GM19035 (cell line): ENCODE data around the gene TRPM3.

Experiments used
- ATAC-seq: cut with Tn5 transposase; IDR thresholded peaks from one replicate; pipeline ENCODE4 v1.9.1; 2021; ENCODE audit not compliant: unreplicated experiment

TRPM3 gene

GRCh38 chr9:70537084-70537483, 584.3 kb downstream of the TRPM3 start:
- no peak for ATAC-seq

- ATAC-seq, result no peak
Observed at GRCh38 chr9:70535546-70536323, 585.7 kb downstream of the TRPM3 start.

DNA sequence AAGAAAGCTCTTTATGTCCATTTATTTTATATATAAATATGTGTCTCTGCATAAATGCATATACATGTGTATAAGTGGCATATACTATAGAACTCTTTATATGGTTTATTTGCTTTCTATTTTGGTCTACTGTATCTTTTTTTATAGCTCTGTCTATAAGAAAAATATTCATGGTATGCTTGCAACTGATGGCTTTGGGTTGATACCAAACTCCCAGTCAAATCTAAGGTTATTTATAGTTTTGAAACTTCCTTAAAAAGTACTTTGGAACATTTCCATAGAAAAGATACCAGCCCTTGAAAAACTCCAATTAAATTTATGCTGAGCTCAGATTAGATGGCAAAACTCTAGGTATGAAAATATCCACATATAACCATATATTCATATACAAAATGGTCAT, 587.0 kb downstream of the TRPM3 start:
- ATAC-seq, result no peak

DNA sequence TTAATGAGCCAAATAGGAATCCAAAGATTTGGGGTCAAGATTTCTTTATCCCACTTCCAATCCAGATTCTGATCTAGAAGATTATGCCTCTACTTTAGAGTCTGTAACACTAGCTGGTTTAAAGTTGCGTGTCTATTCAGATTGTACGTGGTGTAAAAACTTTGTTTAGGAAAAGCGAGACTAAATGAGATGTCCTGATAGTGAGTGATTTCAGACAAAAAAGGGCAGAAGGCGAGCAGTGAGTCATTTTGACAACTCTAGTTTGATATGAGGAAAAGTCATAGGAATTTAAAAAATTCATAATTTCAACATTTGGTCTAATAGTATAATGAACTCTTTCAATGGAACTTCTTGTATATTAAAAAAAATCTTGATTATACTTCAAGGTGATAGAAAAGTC, 587.4 kb downstream of the TRPM3 start:
- no peak for ATAC-seq

DNA sequence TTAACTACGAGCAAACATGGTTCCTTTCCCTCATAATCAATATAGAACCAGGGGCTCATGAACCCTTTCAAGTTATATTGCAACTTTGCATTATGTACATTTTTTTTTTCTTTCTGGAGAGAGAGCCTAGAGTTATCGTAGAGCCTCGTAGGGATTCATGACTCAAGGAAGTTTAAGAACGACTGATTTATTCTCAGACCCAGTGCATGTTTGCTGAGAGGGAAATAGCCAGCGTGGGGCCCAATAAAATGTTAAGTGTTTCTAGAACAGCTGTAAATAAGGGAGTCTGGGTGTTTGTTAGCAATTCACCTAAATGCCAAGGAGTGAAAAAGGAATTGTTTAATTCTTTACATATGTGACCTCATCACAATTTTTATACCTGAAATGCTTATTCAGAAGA, 587.9 kb downstream of the TRPM3 start:
- no peak for ATAC-seq

- no peak for ATAC-seq
Observed at GRCh38 chr9:70532716-70533115, 588.7 kb downstream of the TRPM3 start.

GRCh38 chr9:70531311-70531710, 590.1 kb downstream of the TRPM3 start:
- ATAC-seq, result no peak

- ATAC-seq, result no peak
Observed at GRCh38 chr9:70530716-70531115, 590.7 kb downstream of the TRPM3 start.

DNA sequence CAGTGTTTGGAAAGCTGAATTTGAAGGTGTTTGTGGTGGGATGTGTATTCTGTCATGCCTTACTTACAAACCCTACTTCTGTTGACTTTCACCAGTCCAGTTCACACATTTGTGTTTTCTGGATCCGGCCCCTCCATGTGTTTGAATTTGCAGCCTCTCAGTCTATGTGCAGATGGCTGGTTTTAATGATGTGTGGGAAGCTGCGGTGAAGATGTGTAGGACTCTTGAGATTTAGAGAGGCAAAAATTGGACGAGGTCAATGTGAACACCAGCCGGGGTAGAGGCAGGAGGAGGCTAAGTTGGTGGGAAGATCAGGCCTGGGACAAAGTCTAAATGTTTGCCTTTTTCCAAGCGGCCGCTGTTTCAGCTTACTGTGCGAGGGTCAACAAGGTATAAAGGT, 591.6 kb downstream of the TRPM3 start:
- ATAC-seq, result no peak

DNA sequence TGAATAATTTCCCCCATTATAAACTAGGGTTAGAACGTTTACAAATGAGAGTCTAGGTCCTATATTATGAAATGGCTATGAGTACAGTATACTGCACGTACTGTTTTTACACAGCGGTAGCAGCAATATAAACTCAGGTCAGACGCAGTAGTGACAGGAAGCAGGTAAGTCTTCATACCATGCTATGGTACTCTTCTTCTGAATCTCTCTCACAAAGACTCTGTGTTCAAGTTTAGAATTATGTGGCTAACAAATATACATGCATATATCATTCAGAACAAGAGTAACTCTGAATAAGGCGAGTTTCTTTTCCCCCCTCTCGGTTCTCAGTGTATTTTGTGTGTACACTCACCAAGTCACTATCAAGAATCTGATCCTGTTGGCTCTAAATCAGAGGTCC, 592.0 kb downstream of the TRPM3 start:
- ATAC-seq, result no peak

- no peak for ATAC-seq
Observed at GRCh38 chr9:70526902-70527301, 594.5 kb downstream of the TRPM3 start.

DNA sequence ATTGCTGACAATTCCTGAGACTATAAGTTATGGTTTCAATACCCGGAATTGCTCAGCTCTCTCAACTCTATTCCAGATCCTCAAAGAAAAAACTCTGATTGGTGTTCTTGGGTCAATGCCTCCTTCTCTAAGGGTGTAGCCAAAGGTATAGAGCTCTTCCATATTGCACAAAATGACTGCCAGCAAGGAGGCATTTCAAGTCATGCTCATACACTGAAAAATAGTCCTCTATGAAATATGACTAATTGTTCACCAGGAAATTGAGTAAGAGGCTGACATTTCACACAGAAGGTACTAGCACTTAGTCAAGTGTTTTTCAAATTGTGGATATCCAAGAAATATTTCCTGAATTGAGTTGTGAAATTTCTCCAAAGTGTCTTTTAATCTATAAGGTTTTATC, 595.9 kb downstream of the TRPM3 start:
- no peak for ATAC-seq

DNA sequence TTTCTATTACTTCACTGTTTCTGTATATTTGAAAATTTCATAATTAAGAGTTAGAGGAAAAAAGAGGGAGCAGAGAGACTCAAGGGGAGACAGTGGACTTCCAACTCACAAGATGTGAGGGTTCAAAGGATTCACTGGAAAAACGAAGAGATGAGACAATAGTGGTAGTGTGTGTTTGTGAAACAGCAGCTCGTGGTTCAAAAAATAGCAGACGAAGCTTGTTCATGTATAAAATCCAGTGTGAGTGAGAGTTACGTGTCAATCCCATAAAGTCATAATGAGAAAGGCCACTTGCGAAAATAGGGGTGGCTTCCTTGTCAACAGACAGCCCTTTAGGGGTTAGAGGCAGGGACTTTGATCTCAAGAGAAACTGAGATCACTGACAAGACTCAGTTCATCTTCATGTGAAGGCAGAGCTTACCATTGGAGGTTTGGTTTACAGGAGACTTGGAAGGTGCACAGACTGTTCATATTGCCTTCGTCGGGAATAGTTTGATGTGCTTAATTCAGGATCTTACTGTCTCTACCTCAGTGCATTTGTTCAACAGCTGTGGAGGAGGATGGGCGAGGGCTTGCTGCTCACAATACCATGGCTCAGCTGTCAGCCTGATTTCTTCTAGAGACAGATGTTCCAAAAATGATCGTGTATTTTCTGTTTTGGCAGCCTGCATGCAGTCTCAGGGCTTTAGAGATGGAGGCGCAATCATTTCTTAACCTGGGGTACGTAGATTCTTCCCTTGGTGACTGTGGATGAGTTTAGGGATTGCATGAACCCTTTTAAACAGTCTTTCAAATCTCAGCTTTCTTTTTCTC, 601.3 kb downstream of the TRPM3 start:
- peak; percentile 80 for ATAC-seq

- no peak for ATAC-seq
Observed at GRCh38 chr9:70517926-70518610, 603.4 kb downstream of the TRPM3 start.

DNA sequence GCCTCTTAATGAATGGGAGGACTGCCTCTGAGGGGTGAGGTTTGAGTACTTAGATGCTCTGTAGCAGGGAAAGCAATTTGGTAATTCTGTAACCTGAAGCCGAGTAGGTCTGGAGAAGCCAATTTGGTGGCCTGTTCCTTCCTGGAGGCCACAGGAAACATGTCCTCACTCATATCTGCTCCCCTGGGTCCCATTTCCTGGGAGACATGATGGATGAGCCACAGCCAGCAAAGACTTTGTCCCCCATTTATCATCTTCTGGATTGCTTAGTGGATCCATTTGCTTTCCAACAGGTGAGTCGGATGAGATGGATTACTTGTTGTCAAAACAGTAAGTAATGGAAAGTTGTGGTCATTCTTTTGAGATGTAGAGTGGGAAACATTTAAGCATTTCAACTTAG, 607.1 kb downstream of the TRPM3 start:
- no peak for ATAC-seq

GRCh38 chr9:70511858-70512257, 609.6 kb downstream of the TRPM3 start:
- no peak for ATAC-seq

DNA sequence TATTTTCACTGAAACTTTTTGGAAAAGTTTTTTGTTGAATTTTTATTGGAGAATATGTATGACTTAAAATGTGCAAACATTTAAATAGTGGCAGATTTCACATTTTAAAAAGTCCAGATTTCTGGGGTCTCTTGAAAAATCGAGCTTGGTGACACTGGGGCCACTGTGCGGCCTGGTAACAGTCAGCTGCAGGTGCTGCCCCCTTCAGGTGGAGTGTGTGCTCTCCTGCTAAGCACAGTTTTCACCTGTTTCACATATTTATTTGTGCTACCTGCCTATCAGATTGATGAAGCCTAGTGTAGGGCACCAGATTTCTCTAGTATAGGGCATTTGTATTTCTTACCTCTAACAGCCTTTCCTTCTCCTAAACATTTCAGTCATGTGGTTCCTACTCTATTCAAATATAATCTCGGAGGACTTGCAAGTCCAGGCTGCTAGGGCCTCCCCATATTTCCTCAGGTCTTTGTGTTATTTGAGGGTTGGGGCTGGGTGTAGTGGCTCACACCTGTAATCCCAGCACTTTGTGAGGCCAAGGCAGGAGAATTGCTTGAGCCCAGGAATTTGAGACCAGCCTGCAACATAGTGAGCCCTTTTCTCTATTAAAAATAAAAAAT, 611.2 kb downstream of the TRPM3 start:
- ATAC-seq, result no peak

DNA sequence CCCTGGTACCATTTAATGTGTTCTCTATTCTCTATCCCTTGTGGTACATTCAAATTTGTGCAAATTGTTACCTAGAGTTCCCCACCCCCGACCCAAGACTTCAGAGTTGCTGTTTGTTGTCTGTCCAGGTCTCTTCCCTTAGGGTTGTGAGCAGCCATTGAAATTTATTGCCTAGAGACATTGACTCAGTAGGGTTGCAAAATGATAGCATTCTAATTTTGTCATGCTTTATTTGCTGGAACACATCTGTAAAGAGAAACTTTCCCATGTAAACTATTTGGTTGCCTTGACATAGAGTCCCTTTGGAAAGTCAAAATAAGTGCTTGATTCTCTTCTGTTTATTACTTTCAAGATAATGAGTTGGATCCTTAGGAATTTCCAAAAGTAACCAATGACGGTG, 615.3 kb downstream of the TRPM3 start:
- no peak for ATAC-seq

DNA sequence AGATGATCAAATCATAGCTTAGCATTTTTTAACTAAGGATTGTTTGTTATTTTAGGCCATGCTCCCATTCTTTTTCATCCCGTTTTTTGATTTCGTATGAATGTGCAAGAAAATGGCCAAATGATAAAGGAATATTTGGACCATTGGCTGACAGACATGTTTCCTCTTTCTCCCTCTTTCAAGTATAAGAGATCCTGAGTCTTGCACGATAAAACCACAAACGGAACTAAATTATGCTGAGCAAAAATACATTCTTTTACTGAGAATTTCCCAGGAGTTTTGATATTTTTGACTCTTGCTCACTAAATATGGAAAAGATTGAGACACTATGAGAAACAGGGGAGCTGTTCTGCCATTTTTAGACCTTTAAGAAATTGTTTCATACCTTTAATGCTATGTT, 616.6 kb downstream of the TRPM3 start:
- ATAC-seq, result no peak

- ATAC-seq, result no peak
Observed at GRCh38 chr9:70502690-70503089, 618.7 kb downstream of the TRPM3 start.

GRCh38 chr9:70500793-70501192, 620.6 kb downstream of the TRPM3 start:
- ATAC-seq, result no peak
